Measurements from ENCODE around the gene CS.
A peak's percentile ranks its signal among the peaks of the same experiment; 100 is the strongest.

The CS gene

DNA sequence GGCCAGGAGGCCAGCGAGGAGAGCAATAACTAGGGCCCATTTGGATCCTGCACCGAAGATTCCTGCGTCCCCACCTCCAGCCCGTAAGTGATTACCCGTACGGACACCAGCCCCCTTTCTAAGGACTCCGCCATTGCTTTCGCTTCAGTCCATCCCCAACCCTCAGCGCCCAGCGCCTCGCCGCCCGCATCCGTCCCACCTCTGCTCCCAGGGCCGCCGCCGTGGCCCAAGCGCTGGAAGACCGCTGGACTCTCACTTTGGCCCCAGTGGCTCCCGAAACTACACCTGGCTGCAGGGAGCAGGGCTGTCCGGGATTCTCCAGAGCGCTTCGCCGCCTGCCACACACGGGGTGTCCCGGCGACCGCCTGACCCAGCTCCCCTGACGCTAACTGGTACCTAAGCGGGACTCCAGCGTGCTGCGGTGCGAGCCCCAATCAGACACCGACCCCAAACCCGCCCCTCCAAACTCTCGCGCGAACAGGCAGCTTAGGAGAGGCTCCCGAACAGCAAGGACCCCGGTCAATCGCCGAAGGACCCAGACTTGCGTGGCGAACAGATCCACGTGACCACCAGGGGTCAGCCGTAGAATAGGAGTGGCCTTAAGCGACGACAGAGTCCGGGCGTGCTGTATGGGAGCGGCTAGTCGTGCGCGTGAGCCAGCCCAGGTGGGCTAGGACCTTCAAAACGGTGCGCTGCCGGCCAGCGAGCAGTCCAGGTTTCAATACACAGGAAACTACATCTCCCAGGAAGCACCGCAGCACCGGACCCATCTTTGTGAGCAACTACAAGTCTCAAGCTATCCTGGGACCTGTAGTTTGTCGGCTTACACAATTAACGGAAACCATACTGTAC, 15.7 kb upstream of the CS start, which contains the start of gene CNPY2:
Gene CNPY2, minus strand, starts transcription at position 367 of the 852 bp plus-strand sequence. CDS start 771 bp downstream, outside the sequence.
- peaks cover 7% of the 10 kb centered on the region for H3K4me1 ChIP-seq (ENCODE audit: insufficient read depth, low read length)
- H3K36me3 ChIP-seq (ENCODE audit: insufficient read depth, low read depth, low read length): peaks cover 43% of the 10 kb centered on the region
- peak within 1 kb of the TSS; percentile 96 for H3K4me3 ChIP-seq (ENCODE audit: low read length)
- no peaks in the 10 kb centered on the region for H3K9me3 ChIP-seq (ENCODE audit: insufficient read depth, low read depth, low read length)
- H3K9ac ChIP-seq (ENCODE audit: low read depth, low read length): peak within 1 kb of the TSS; percentile 99
- peak within 1 kb of the TSS; percentile 65 for H3K27ac ChIP-seq (ENCODE audit: low read length)
- no peaks in the 10 kb centered on the region for H3K27me3 ChIP-seq (ENCODE audit: insufficient read depth, low read length)

GRCh38 chr12:56315249-56315621, 15.1 kb upstream of the CS start:
- H3K27me3 ChIP-seq (ENCODE audit: insufficient read depth, low read length): no peaks in the 10 kb centered on the region
- peak overlapping the region; percentile 65 for H3K27ac ChIP-seq (ENCODE audit: low read length)
- H3K4me3 ChIP-seq (ENCODE audit: low read length): peak overlapping the region; percentile 96
- peaks cover 7% of the 10 kb centered on the region for H3K4me1 ChIP-seq (ENCODE audit: insufficient read depth, low read length)
- no peaks in the 10 kb centered on the region for H3K9me3 ChIP-seq (ENCODE audit: insufficient read depth, low read depth, low read length)
- H3K36me3 ChIP-seq (ENCODE audit: insufficient read depth, low read depth, low read length): peaks cover 50% of the 10 kb centered on the region
- H3K9ac ChIP-seq (ENCODE audit: low read depth, low read length): peak overlapping the region; percentile 99

GRCh38 chr12:56311003-56311402, 10.9 kb upstream of the CS start:
- H3K27ac ChIP-seq (ENCODE audit: low read length): no peak overlapping the region
- peaks cover 7% of the 10 kb centered on the region for H3K4me1 ChIP-seq (ENCODE audit: insufficient read depth, low read length)
- no peaks in the 10 kb centered on the region for H3K27me3 ChIP-seq (ENCODE audit: insufficient read depth, low read length)
- H3K9ac ChIP-seq (ENCODE audit: low read depth, low read length): no peak overlapping the region
- no peaks in the 10 kb centered on the region for H3K9me3 ChIP-seq (ENCODE audit: insufficient read depth, low read depth, low read length)
- peaks cover 73% of the 10 kb centered on the region for H3K36me3 ChIP-seq (ENCODE audit: insufficient read depth, low read depth, low read length)
- no peak overlapping the region for H3K4me3 ChIP-seq (ENCODE audit: low read length)

DNA sequence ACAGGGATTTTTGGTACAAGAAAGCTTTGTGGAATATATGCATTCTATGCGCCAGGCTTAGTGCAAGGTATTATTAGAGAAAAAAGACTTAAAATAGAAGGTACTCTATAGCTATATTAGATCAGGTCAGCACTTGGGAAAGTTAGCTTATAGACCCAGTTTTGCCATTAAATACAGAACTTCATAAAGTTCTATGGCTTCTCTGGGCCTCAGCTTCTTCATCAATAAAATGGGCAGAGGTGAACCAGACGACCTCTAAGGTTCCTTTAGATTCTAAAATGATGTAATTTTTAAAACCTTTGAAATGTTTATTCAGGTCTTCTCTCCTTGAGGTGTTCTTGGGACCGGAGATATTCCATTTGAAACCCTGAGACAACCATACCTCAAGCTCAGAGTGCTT, 8.6 kb upstream of the CS start:
- H3K4me1 ChIP-seq (ENCODE audit: insufficient read depth, low read length): no peaks in the 10 kb centered on the region
- H3K9ac ChIP-seq (ENCODE audit: low read depth, low read length): no peak overlapping the region
- H3K27ac ChIP-seq (ENCODE audit: low read length): no peak overlapping the region
- H3K36me3 ChIP-seq (ENCODE audit: insufficient read depth, low read depth, low read length): peaks cover 82% of the 10 kb centered on the region
- H3K9me3 ChIP-seq (ENCODE audit: insufficient read depth, low read depth, low read length): no peaks in the 10 kb centered on the region
- H3K27me3 ChIP-seq (ENCODE audit: insufficient read depth, low read length): no peaks in the 10 kb centered on the region
- H3K4me3 ChIP-seq (ENCODE audit: low read length): no peak overlapping the region

GRCh38 chr12:56307221-56307965, 7.3 kb upstream of the CS start:
- H3K36me3 ChIP-seq (ENCODE audit: insufficient read depth, low read depth, low read length): peaks cover 72% of the 10 kb centered on the region
- H3K9me3 ChIP-seq (ENCODE audit: insufficient read depth, low read depth, low read length): no peaks in the 10 kb centered on the region
- no peak overlapping the region for H3K9ac ChIP-seq (ENCODE audit: low read depth, low read length)
- no peak overlapping the region for H3K27ac ChIP-seq (ENCODE audit: low read length)
- no peaks in the 10 kb centered on the region for H3K4me1 ChIP-seq (ENCODE audit: insufficient read depth, low read length)
- no peaks in the 10 kb centered on the region for H3K27me3 ChIP-seq (ENCODE audit: insufficient read depth, low read length)
- H3K4me3 ChIP-seq (ENCODE audit: low read length): no peak overlapping the region

GRCh38 chr12:56304872-56305590, 4.9 kb upstream of the CS start:
- no peaks in the 10 kb centered on the region for H3K4me1 ChIP-seq (ENCODE audit: insufficient read depth, low read length)
- H3K27ac ChIP-seq (ENCODE audit: low read length): no peak overlapping the region
- no peak overlapping the region for H3K4me3 ChIP-seq (ENCODE audit: low read length)
- peaks cover 60% of the 10 kb centered on the region for H3K36me3 ChIP-seq (ENCODE audit: insufficient read depth, low read depth, low read length)
- no peak overlapping the region for H3K9ac ChIP-seq (ENCODE audit: low read depth, low read length)
- no peaks in the 10 kb centered on the region for H3K9me3 ChIP-seq (ENCODE audit: insufficient read depth, low read depth, low read length)
- H3K27me3 ChIP-seq (ENCODE audit: insufficient read depth, low read length): no peaks in the 10 kb centered on the region

DNA sequence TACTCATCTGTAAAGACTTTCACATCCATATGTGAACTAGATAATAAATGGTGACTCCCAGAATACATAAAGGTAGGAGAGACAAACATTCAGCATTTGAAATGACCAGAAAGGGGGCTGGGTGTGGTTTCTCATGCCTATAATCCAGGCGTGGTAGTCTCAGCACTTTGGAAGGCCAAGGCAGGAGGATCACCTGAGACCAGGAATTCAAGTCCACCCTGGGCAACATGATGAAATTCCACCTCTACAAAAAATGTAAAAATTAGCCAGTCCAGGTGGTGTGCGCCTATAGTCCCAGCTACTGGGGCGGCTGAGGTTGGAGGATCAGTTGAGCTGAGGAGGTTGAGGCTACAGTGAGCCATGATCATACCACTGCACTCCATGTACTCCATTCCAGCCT, 4.1 kb upstream of the CS start:
- Histone ChIP-seq H3K27me3 (ENCODE audit: insufficient read depth, low read length) (no peaks in the 10 kb centered on the region), H3K9me3 (ENCODE audit: insufficient read depth, low read depth, low read length) (no peaks in the 10 kb centered on the region), H3K9ac (ENCODE audit: low read depth, low read length) (no peak overlapping the region), H3K4me3 (ENCODE audit: low read length) (no peak overlapping the region), H3K4me1 (ENCODE audit: insufficient read depth, low read length) (no peaks in the 10 kb centered on the region), H3K36me3 (ENCODE audit: insufficient read depth, low read depth, low read length) (peaks cover 54% of the 10 kb centered on the region), H3K27ac (ENCODE audit: low read length) (no peak overlapping the region)

DNA sequence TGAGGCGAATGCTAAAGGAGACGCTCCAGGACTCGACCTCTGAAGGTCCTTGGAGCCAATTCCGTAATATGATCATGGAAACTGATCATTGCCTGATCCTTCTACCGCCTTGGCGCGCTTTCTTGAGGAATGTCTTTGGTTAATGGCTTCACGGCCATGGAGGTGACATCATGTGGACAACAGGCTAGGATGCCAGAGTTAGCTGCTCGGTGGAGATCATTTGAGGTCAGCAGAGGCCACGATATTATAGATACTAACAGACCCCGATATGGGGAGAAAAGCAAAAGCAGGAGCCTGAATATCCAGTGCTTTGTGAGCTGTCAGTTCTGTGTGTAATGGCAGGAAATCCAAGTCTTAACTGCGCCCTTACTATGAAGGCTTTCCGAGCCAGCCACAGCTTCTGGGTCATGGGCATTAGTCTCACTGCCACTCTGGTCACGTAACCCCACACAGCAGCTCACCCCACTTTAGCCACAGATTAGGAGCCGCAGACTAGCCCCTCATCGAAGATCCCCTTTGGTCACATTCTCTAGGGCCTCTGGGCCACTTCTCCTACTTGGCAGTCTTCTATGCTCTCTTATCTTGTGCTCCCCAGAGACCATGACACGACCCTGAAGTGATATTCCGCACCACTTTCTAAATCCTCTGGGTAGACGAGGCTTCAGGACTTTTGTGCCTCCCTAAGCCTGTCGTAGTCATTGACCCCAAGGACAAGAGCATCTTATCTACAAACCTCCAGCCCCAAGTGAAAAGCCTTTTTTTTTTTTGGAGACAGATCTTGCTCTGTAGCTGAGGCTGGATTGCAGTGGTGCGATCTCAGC, 724 bp upstream of the CS start:
- no peaks in the 10 kb centered on the region for H3K27me3 ChIP-seq (ENCODE audit: insufficient read depth, low read length)
- H3K9me3 ChIP-seq (ENCODE audit: insufficient read depth, low read depth, low read length): no peaks in the 10 kb centered on the region
- peaks cover 43% of the 10 kb centered on the region for H3K36me3 ChIP-seq (ENCODE audit: insufficient read depth, low read depth, low read length)
- peak overlapping the region; percentile 79 for H3K27ac ChIP-seq (ENCODE audit: low read length)
- peak overlapping the region; percentile 94 for H3K4me3 ChIP-seq (ENCODE audit: low read length)
- no peaks in the 10 kb centered on the region for H3K4me1 ChIP-seq (ENCODE audit: insufficient read depth, low read length)
- H3K9ac ChIP-seq (ENCODE audit: low read depth, low read length): peak overlapping the region; percentile 81

- Histone ChIP-seq H3K4me1 (ENCODE audit: insufficient read depth, low read length) (no peaks in the 10 kb centered on the region), H3K9me3 (ENCODE audit: insufficient read depth, low read depth, low read length) (no peaks in the 10 kb centered on the region), H3K4me3 (ENCODE audit: low read length) (peak overlapping the region; percentile 94), H3K9ac (ENCODE audit: low read depth, low read length) (peak overlapping the region; percentile 89), H3K27me3 (ENCODE audit: insufficient read depth, low read length) (no peaks in the 10 kb centered on the region), H3K27ac (ENCODE audit: low read length) (no peak overlapping the region), H3K36me3 (ENCODE audit: insufficient read depth, low read depth, low read length) (peaks cover 34% of the 10 kb centered on the region)
Measured at GRCh38 chr12:56299308-56299852, 750 bp downstream of the CS start.

DNA sequence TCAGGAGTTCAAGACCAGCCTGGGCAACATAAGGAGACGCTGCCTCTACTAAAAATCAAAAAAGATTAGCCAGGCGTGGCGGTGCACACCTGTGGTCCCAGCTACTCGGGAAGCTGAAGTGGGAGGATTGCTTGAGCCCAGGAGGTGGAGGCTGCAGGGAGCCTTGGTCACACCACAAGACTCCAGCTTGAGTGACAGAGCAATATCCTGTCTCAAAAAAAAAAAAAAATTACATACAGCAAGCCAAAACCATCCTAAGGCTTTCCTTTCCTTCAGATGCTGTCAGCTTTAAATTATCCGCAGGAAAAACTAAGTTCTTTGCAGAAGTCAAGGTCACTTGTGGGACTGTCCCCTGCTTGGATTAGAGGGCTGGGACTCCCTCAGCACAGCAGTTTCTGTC, 1.3 kb downstream of the CS start:
- peaks cover 34% of the 10 kb centered on the region for H3K36me3 ChIP-seq (ENCODE audit: insufficient read depth, low read depth, low read length)
- H3K9me3 ChIP-seq (ENCODE audit: insufficient read depth, low read depth, low read length): no peaks in the 10 kb centered on the region
- no peaks in the 10 kb centered on the region for H3K27me3 ChIP-seq (ENCODE audit: insufficient read depth, low read length)
- H3K4me1 ChIP-seq (ENCODE audit: insufficient read depth, low read length): no peaks in the 10 kb centered on the region
- H3K9ac ChIP-seq (ENCODE audit: low read depth, low read length): peak overlapping the region; percentile 89
- peak overlapping the region; percentile 94 for H3K4me3 ChIP-seq (ENCODE audit: low read length)
- H3K27ac ChIP-seq (ENCODE audit: low read length): no peak overlapping the region

DNA sequence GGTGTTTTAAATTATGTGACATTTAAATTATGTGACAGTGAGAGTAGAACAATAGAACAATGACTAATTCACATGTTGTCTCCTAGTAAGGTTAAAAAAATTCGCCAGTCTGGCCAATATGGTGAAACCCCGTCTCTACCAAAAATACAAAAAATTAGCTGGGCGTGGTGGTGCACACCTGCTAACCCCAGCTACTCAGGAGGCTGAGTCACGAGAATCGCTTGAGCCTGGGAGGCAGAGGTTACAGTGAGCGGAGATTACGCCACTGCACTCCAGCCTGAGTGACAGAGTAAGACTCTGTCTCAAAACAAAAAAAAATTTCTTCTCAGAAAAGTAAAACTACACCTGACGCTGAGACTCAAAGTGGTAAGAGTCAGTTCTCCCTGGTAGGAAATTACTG, 2.7 kb downstream of the CS start:
- no peak overlapping the region for H3K27ac ChIP-seq (ENCODE audit: low read length)
- no peaks in the 10 kb centered on the region for H3K4me1 ChIP-seq (ENCODE audit: insufficient read depth, low read length)
- H3K9ac ChIP-seq (ENCODE audit: low read depth, low read length): no peak overlapping the region
- H3K27me3 ChIP-seq (ENCODE audit: insufficient read depth, low read length): no peaks in the 10 kb centered on the region
- no peaks in the 10 kb centered on the region for H3K9me3 ChIP-seq (ENCODE audit: insufficient read depth, low read depth, low read length)
- peaks cover 37% of the 10 kb centered on the region for H3K36me3 ChIP-seq (ENCODE audit: insufficient read depth, low read depth, low read length)
- no peak overlapping the region for H3K4me3 ChIP-seq (ENCODE audit: low read length)
